Nephron progenitor cell (in vitro differentiated cells): Measurements from ENCODE around the gene RUFY2.

Source experiments
- DNase-seq: peaks from one replicate; pipeline ENCODE4 v3.0.0; 2021
- H3K27ac Mint-ChIP-seq: 2 replicates; pipeline ENCODE4 v1.8.0; 2021; ENCODE audit warnings: mild to moderate bottlenecking, moderate library complexity, mixed read lengths
- H3K27me3 Mint-ChIP-seq: 2 replicates; pipeline ENCODE4 v1.8.0; 2021; ENCODE audit warnings: mild to moderate bottlenecking, low read depth, mixed read lengths; ENCODE audit not compliant: poor library complexity
- H3K36me3 Mint-ChIP-seq: 2 replicates; pipeline ENCODE4 v1.8.0; 2021; ENCODE audit warnings: low read depth, mixed read lengths
- H3K4me1 Mint-ChIP-seq: 2 replicates; pipeline ENCODE4 v1.8.0; 2021; ENCODE audit warnings: mixed read lengths
- H3K4me3 Mint-ChIP-seq: 2 replicates; pipeline ENCODE4 v1.8.0; 2021; ENCODE audit warnings: mild to moderate bottlenecking, moderate library complexity, mixed read lengths
- H3K9me3 Mint-ChIP-seq: 2 replicates; pipeline ENCODE4 v1.8.0; 2021; ENCODE audit warnings: mild to moderate bottlenecking, moderate library complexity, mixed read lengths
- TF ChIP-seq, protein P1 (sequence below): fragments of 200-600 bp; sonication (generic); IDR thresholded peaks from 2 replicates; pipeline ENCODE4 v1.5.0; 2021; ENCODE audit warnings: antibody characterized with exemption

The RUFY2 gene

DNA sequence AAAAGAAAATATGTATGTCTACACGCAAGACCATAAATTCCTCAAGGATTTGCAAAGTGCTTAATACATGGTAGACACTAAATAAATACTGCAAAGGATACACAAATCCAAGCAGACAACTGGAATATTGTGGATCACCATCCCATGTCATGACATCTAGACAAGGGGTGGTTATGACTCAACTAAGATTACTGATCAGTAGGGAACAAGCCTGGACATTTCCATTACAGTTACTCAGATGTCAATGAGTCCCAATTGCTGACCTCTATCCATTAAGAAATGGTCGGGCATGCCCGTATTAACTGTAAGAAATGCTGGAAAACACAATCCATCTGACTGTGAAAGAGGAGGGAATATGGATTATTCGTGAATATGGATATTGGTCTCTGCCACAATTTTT, 27.6 kb upstream of the RUFY2 start:
- peaks cover 65% of the 10 kb centered on the region for H3K36me3 Mint-ChIP-seq
- no peak for DNase-seq
- no peaks in the 10 kb centered on the region for H3K4me1 Mint-ChIP-seq
- H3K27ac Mint-ChIP-seq = no peak overlapping the region
- no peaks in the 10 kb centered on the region for H3K9me3 Mint-ChIP-seq
- H3K27me3 Mint-ChIP-seq = no peaks in the 10 kb centered on the region
- no peak overlapping the region for H3K4me3 Mint-ChIP-seq
- TF ChIP-seq, protein P1, sequence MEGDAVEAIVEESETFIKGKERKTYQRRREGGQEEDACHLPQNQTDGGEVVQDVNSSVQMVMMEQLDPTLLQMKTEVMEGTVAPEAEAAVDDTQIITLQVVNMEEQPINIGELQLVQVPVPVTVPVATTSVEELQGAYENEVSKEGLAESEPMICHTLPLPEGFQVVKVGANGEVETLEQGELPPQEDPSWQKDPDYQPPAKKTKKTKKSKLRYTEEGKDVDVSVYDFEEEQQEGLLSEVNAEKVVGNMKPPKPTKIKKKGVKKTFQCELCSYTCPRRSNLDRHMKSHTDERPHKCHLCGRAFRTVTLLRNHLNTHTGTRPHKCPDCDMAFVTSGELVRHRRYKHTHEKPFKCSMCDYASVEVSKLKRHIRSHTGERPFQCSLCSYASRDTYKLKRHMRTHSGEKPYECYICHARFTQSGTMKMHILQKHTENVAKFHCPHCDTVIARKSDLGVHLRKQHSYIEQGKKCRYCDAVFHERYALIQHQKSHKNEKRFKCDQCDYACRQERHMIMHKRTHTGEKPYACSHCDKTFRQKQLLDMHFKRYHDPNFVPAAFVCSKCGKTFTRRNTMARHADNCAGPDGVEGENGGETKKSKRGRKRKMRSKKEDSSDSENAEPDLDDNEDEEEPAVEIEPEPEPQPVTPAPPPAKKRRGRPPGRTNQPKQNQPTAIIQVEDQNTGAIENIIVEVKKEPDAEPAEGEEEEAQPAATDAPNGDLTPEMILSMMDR = no peak

DNA sequence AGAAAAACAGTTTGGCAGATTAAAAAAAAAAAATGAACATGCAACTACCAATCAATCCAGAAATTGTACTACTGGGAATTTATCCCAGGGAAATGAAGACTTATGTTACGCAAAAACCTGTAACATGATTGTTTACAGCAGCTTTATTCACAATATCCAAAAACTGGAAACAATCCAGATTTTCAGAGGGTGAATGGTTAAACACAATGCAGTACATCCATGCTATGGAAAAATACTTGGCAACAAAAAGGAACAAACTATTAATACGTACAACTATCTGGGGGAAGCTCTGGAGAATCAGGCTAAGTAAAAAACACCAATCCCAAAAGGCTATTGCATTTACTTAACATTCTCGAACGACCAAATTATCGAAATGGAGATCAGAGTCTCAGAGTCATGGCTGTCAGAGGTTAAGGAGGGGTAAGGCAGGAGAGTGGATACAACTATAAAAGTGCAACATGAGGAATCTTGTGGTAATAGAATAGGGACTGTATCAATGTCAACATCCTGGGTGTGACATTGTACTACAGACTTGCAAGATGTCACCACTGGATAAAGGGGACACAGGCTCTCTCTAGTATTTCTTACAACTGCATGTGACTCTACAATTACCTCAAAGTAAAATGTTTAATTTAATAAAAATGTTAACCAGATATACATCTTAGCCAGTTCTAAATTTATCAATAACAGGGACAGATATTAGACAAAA, 21.5 kb upstream of the RUFY2 start:
- DNase-seq = no peak
- H3K4me3 Mint-ChIP-seq = no peak overlapping the region
- no peaks in the 10 kb centered on the region for H3K4me1 Mint-ChIP-seq
- peaks cover 2% of the 10 kb centered on the region for H3K27me3 Mint-ChIP-seq
- H3K27ac Mint-ChIP-seq = no peak overlapping the region
- TF ChIP-seq, protein P1 = no peak
- H3K36me3 Mint-ChIP-seq = peaks cover 74% of the 10 kb centered on the region
- no peaks in the 10 kb centered on the region for H3K9me3 Mint-ChIP-seq

DNA sequence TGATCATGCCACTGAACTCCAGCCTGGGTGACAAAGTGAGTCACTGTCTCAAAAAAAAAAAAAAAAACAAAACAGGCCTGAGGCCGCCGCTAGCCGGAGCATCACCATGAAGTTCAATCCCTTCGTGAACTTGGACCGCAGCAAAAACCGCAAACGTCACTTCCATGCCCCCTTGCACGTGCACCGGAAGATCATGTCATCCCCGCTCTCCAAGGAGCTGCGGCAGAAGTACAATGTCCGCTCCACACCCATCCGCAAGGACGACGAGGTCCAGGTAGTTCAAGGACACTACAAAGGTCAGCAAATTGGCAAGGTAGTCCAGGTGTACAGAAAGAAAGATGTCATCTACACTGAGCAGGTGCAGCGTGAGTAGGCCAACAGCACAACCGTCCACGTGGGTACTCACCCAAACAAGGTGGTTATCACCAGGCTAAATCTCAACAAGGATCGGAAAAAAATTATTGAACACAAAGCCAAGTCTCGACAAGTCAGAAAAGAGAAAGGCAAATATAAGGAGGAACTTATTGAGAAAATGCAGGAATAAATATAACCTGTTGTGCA, 17.5 kb upstream of the RUFY2 start:
- H3K36me3 Mint-ChIP-seq = peaks cover 60% of the 10 kb centered on the region
- H3K27ac Mint-ChIP-seq = peak overlapping the region; percentile 58
- H3K9me3 Mint-ChIP-seq = no peaks in the 10 kb centered on the region
- H3K27me3 Mint-ChIP-seq = peaks cover 2% of the 10 kb centered on the region
- H3K4me3 Mint-ChIP-seq = no peak overlapping the region
- TF ChIP-seq, protein P1 = no peak
- no peaks in the 10 kb centered on the region for H3K4me1 Mint-ChIP-seq
- DNase-seq = no peak

DNA sequence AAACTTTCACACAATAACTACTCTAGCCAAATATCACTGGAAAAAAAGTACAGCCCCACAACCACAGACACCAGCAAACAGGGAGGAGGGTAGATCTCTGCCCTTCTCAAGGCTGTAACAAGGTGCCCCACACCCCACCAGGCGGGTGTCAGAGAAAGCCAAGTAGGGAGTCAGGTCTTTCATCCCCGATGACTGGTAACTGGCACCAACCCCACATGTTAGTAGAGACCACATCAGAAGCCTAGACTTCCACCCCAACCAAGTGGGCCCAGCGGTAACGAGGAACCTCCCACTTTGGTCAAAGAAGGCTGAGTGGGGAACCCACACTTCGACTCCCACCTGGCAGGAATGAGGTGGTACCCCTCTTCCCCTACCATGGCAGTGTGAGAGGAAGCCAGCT, 16.4 kb upstream of the RUFY2 start:
- Mint-ChIP-seq H3K4me3 (no peak overlapping the region), H3K27me3 (peaks cover 2% of the 10 kb centered on the region), H3K9me3 (no peaks in the 10 kb centered on the region), H3K36me3 (peaks cover 63% of the 10 kb centered on the region), H3K4me1 (no peaks in the 10 kb centered on the region), H3K27ac (peak overlapping the region; percentile 94)
- TF ChIP-seq, protein P1 = no peak
- DNase-seq = no peak

DNA sequence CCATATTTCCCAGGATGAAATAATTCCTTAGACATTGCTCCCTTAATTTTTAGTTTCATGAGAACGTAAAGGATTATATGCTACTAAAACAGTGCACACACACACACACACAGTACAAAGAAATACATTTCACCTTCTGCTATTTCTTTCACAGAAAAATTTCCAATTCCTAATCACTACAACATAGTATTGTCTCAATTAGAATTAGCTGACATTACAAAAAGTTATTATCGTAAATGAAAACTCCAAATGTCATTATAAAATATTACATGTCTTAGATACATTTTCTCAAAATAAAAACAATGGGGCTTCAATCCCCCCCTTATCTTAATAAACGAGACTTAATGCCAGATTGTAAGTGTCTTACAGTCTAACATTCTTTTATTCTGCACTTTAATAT, 12.3 kb upstream of the RUFY2 start:
- TF ChIP-seq, protein P1 = no peak
- Mint-ChIP-seq H3K9me3 (no peaks in the 10 kb centered on the region), H3K36me3 (peaks cover 78% of the 10 kb centered on the region), H3K4me1 (no peaks in the 10 kb centered on the region), H3K27ac (no peak overlapping the region), H3K27me3 (no peaks in the 10 kb centered on the region), H3K4me3 (no peak overlapping the region)
- no peak for DNase-seq
